CD4-positive, alpha-beta T cell (primary cell): ENCODE data around the gene IBA57. TPM values are rescaled to one million over a fixed set of nuclear protein-coding genes. Genes with fewer than 3 reads are reported as not detected.

Experiments used
- ATAC-seq: fragments of 200-7000 bp; cut with Tn5 transposase; one replicate; pipeline ENCODE4 v1.10.0; 2022; ENCODE audit warnings: mild to moderate bottlenecking; ENCODE audit not compliant: poor library complexity
- CTCF ChIA-PET: fragments of 350-600 bp; sonication (Branson Sonifier 250); formaldehyde crosslinking; loops from one replicate; lab custom pipeline; 2021; ENCODE audit warnings: antibody characterized with exemption, inconsistent platforms; lab: Charles Lee
- POLR2A ChIA-PET: fragments of 350-600 bp; sonication (Branson Sonifier 250); formaldehyde crosslinking; loops from one replicate; lab custom pipeline; 2021; ENCODE audit warnings: antibody characterized with exemption, inconsistent platforms; lab: Charles Lee
- DNase-seq, 14 experiments: peaks; one replicate each; pipeline ENCODE4 v3.0.0-alpha.2; 2013 to 2020; ENCODE audit warnings: mixed read lengths in 2 of 14
- H3K27ac ChIP-seq, 2 donors: one replicate each; pipeline versions ENCODE4 v1.5.1 to v1.7.0; 2013; ENCODE audit warnings: low read length in 2 of 2, low read depth in 1 of 2, mild to moderate bottlenecking in 1 of 2
- H3K27me3 ChIP-seq, 2 experiments: 1 replicate in 1 of 2; 2 replicates in 1 of 2; pipeline versions ENCODE4 v1.6.1 to v1.7.0; 2013; ENCODE audit warnings: low read length in 2 of 2, control low read depth in 1 of 2, mild to moderate bottlenecking in 1 of 2, moderate library complexity in 1 of 2; ENCODE audit not compliant: insufficient read depth in 2 of 2, control insufficient read depth in 1 of 2
- H3K36me3 ChIP-seq: one replicate; pipeline ENCODE4 v1.6.1; 2013; ENCODE audit warnings: low read length, control low read depth; ENCODE audit not compliant: insufficient read depth
- H3K4me1 ChIP-seq: one replicate; pipeline ENCODE4 v1.6.1; 2013; ENCODE audit warnings: low read length, control low read depth; ENCODE audit not compliant: insufficient read depth
- H3K4me3 ChIP-seq: one replicate; pipeline ENCODE4 v1.5.1; 2013; ENCODE audit warnings: mild to moderate bottlenecking, low read length, moderate library complexity
- H3K9me3 ChIP-seq, 2 experiments: 1 replicate in 1 of 2; 2 replicates in 1 of 2; pipeline versions ENCODE4 v1.6.1 to v1.7.0; 2013; ENCODE audit warnings: low read length in 2 of 2, mild to moderate bottlenecking in 2 of 2, control low read depth in 1 of 2, moderate library complexity in 1 of 2; ENCODE audit not compliant: control insufficient read depth in 1 of 2, insufficient read depth in 1 of 2
- H3K27ac Mint-ChIP-seq: one replicate; pipeline ENCODE4 v1.8.0; 2020; ENCODE audit warnings: mixed read lengths
- H3K27me3 Mint-ChIP-seq: one replicate; pipeline ENCODE4 v1.8.0; 2021; ENCODE audit warnings: mixed read lengths
- H3K36me3 Mint-ChIP-seq: one replicate; pipeline ENCODE4 v1.8.0; 2021; ENCODE audit warnings: low read depth, mixed read lengths
- H3K4me1 Mint-ChIP-seq: one replicate; pipeline ENCODE4 v1.8.0; 2021; ENCODE audit warnings: low read depth, mixed read lengths
- H3K4me3 Mint-ChIP-seq: one replicate; pipeline ENCODE4 v1.8.0; 2020; ENCODE audit warnings: mild to moderate bottlenecking, mixed read lengths
- H3K9me3 Mint-ChIP-seq: one replicate; pipeline ENCODE4 v1.8.0; 2020; ENCODE audit warnings: mixed read lengths
- CTCF ChIP-seq: fragments of 200-600 bp; IDR thresholded peaks from one replicate; pipeline ENCODE4 v1.8.0; 2022; ENCODE audit warnings: antibody characterized with exemption, mild to moderate bottlenecking
- intact Hi-C, 2 experiments: fragments of 100-400 bp; cut with DNase I in 1 of 2; cut with micrococcal nuclease in 1 of 2; formaldehyde crosslinking; loops; one replicate each; pipeline versions ENCODE4 v1.15.1 to v1.9.0; 2023 to 2025; cut with DNase I, micrococcal nuclease
- total RNA-seq, 174 experiments: library from RNA in 2 of 174; stranded (reverse) in 2 of 174; gene quantifications; one replicate each; pipeline ENCODE4 v1.2.3 and lab custom pipeline; 2021 to 2026

IBA57 gene
- total RNA-seq, 2 experiments from 2014 or later, result 19.7 to 19.9 TPM

GRCh38 chr1:228174482-228175315, 9.1 kb downstream of the IBA57 start:
- H3K27me3 Mint-ChIP-seq, result no peaks in the 10 kb centered on the region
- ChIA-PET CTCF (interaction anchor here (2.1 kb wide), 1 partner anchor 10 kb away, joined by 7 read pairs; no protein-coding TSS in a partner anchor), POLR2A (interaction anchor here (3.0 kb wide), 1 partner anchor 9 kb away, joined by 19 read pairs; the partner anchor contains the start of gene IBA57)
- DNase-seq (peak in 6 of 14 experiments; percentile 25 to 81 (median 58)), ATAC-seq (peak; percentile 69)
- Histone ChIP-seq H3K27ac (no peak overlapping the region), H3K4me3 (no peak overlapping the region), H3K4me1 (peaks cover 6% of the 10 kb centered on the region), H3K27me3 (no peaks in the 10 kb centered on the region), H3K36me3 (peaks cover 16% of the 10 kb centered on the region), H3K9me3 (peaks cover 0 to 10% of the 10 kb centered on the region in 2 experiments)
- intact Hi-C loops, result loop anchor here in 1 of 2 experiments (2.0 kb wide), 2 partner anchors 38 to 102 kb away; no protein-coding TSS in a partner anchor
- H3K9me3 Mint-ChIP-seq, result no peaks in the 10 kb centered on the region
- no peak for TF ChIP-seq CTCF
- peaks cover 7% of the 10 kb centered on the region for H3K4me1 Mint-ChIP-seq
- peaks cover 7% of the 10 kb centered on the region for H3K36me3 Mint-ChIP-seq
- H3K27ac Mint-ChIP-seq, result peak overlapping the region; percentile 36
- H3K4me3 Mint-ChIP-seq, result peak overlapping the region; percentile 7

GRCh38 chr1:228175316-228176023, 9.9 kb downstream of the IBA57 start:
- Histone ChIP-seq H3K9me3 (peaks cover 0 to 10% of the 10 kb centered on the region in 2 experiments), H3K36me3 (peaks cover 16% of the 10 kb centered on the region), H3K4me3 (no peak overlapping the region), H3K27me3 (no peaks in the 10 kb centered on the region), H3K4me1 (peaks cover 6% of the 10 kb centered on the region), H3K27ac (no peak overlapping the region)
- no peak for TF ChIP-seq CTCF
- Mint-ChIP-seq H3K36me3 (peaks cover 6% of the 10 kb centered on the region), H3K4me3 (peak overlapping the region; percentile 7), H3K27me3 (no peaks in the 10 kb centered on the region), H3K4me1 (peaks cover 7% of the 10 kb centered on the region), H3K9me3 (no peaks in the 10 kb centered on the region), H3K27ac (peak overlapping the region; percentile 36)
- CTCF ChIA-PET, result interaction anchor here (2.1 kb wide), 1 partner anchor 10 kb away, joined by 7 read pairs; no protein-coding TSS in a partner anchor
- POLR2A ChIA-PET, result interaction anchor here (3.0 kb wide), 1 partner anchor 10 kb away, joined by 19 read pairs; the partner anchor contains the start of gene IBA57
- DNase-seq (peak in 2 of 14 experiments; percentile 25 to 37), ATAC-seq (no peak)
- intact Hi-C loops, result loop anchor here in 1 of 2 experiments (2.0 kb wide), 2 partner anchors 37 to 101 kb away; no protein-coding TSS in a partner anchor

GRCh38 chr1:228176024-228176395, 10.4 kb downstream of the IBA57 start:
- peaks cover 6% of the 10 kb centered on the region for H3K4me1 ChIP-seq
- H3K9me3 ChIP-seq, result peaks cover 0 to 10% of the 10 kb centered on the region in 2 experiments
- TF ChIP-seq CTCF, result no peak
- DNase-seq (no peak), ATAC-seq (no peak)
- Mint-ChIP-seq H3K27me3 (no peaks in the 10 kb centered on the region), H3K9me3 (no peaks in the 10 kb centered on the region), H3K36me3 (peaks cover 1% of the 10 kb centered on the region), H3K4me1 (peaks cover 7% of the 10 kb centered on the region), H3K27ac (no peak overlapping the region), H3K4me3 (no peak overlapping the region)
- ChIA-PET CTCF (no interaction called here), POLR2A (interaction anchor here (3.0 kb wide), 1 partner anchor 11 kb away, joined by 19 read pairs; the partner anchor contains the start of gene IBA57)
- no peak overlapping the region for H3K27ac ChIP-seq
- intact Hi-C loops, result no loop called here
- H3K4me3 ChIP-seq, result no peak overlapping the region
- peaks cover 16% of the 10 kb centered on the region for H3K36me3 ChIP-seq
- H3K27me3 ChIP-seq, result no peaks in the 10 kb centered on the region
